Panc1 (cell line): ENCODE measurements around the gene TMEM106A.

ENCODE experiments used
- CTCF ChIP-seq: fragments of 450-650 bp; IDR thresholded peaks from 2 replicates; pipeline ENCODE4 v1.5.1; 2017; ENCODE audit warnings: mild to moderate bottlenecking
- POLR2AphosphoS5 ChIP-seq: IDR thresholded peaks from 2 replicates; pipeline ENCODE4 v1.6.1; 2012; ENCODE audit warnings: mild to moderate bottlenecking, low read depth, low read length, moderate library complexity
- REST ChIP-seq, 2 experiments: IDR thresholded peaks; 2 replicates each; pipeline ENCODE4 v1.6.1; 2011 to 2012; ENCODE audit warnings: low read depth in 2 of 2, control low read depth in 1 of 2, low read length in 1 of 2, mild to moderate bottlenecking in 1 of 2, moderate library complexity in 1 of 2; ENCODE audit not compliant: insufficient read depth in 1 of 2
- SIN3A ChIP-seq: IDR thresholded peaks from 2 replicates; pipeline ENCODE4 v1.6.1; 2012; ENCODE audit warnings: low read depth, mild to moderate bottlenecking, low read length, moderate library complexity, borderline replicate concordance; ENCODE audit not compliant: insufficient read depth
- TCF7L2 ChIP-seq: IDR thresholded peaks from 2 replicates; pipeline ENCODE4 v1.6.1; 2011; ENCODE audit warnings: mild to moderate bottlenecking, low read depth, low read length, inconsistent platforms

- TF ChIP-seq CTCF: no peak
- peak; percentile 66; the same call in 1 of the 2 replicates for TF ChIP-seq POLR2AphosphoS5
- 0 out of 2 replicates have a peak, but pooled peaks have one; percentile 40 for TF ChIP-seq SIN3A
- no peak for TF ChIP-seq REST (IDR thresholded peaks at IDR 0.05; ENCODE audit: insufficient read depth in 1 of 2, low read depth in 2 of 2, low read length in 1 of 2)
- no peak for TF ChIP-seq TCF7L2
Measured at GRCh38 chr17:43211480-43212402, at the start of gene TMEM106A.
